K562 (cell line): Measurements from ENCODE around the gene PDE4D. TPM values are rescaled to one million over a fixed set of nuclear protein-coding genes. Genes with fewer than 3 reads are reported as not detected.

ENCODE experiments used
- EZH2 ChIP-seq: IDR thresholded peaks from 2 replicates; pipeline ENCODE4 v1.6.1; 2012; ENCODE audit warnings: low read depth, mild to moderate bottlenecking, inconsistent platforms, low read length, borderline replicate concordance
- FOXA1 ChIP-seq: fragments of 450-650 bp; IDR thresholded peaks from 2 replicates; pipeline ENCODE4 v1.6.1; 2016; ENCODE audit warnings: mild to moderate bottlenecking, borderline replicate concordance
- HEY1 ChIP-seq: fragments of 250-450 bp; sonication (Bioruptor Pico); IDR thresholded peaks from 2 replicates; pipeline ENCODE4 v1.5.0; 2020; ENCODE audit warnings: mild to moderate bottlenecking, moderate library complexity, borderline replicate concordance
- MNT ChIP-seq, 2 experiments: fragments of 450-650 bp; conservative IDR thresholded peaks; 2 replicates each; pipeline ENCODE4 v1.6.1; 2017; ENCODE audit warnings: mild to moderate bottlenecking in 2 of 2, moderate library complexity in 2 of 2
- SIN3A ChIP-seq, 2 experiments: fragments of 150-350 bp in 1 of 2; IDR thresholded peaks; 2 replicates each; pipeline ENCODE4 v1.6.1; 2011 to 2016; ENCODE audit warnings: borderline replicate concordance in 2 of 2, low read depth in 2 of 2, low read length in 2 of 2, mild to moderate bottlenecking in 2 of 2, moderate library complexity in 2 of 2; ENCODE audit not compliant: control insufficient read depth in 1 of 2
- SMARCA4 ChIP-seq: fragments of 450-650 bp; IDR thresholded peaks from 2 replicates; pipeline ENCODE4 v1.6.1; 2016
- STAT6 ChIP-seq: sonication (generic); formaldehyde crosslinking; IDR thresholded peaks from 2 replicates; pipeline ENCODE4 v1.8.1; 2023; ENCODE audit warnings: mild to moderate bottlenecking, missing genetic modification reagents
- TBP ChIP-seq: optimal IDR thresholded peaks from 2 replicates; pipeline ENCODE3; 2011; ENCODE audit warnings: low read depth, low read length, improper control_type of control experiment
- VEZF1 ChIP-seq: fragments of 200-800 bp; sonication (Bioruptor generic); IDR thresholded peaks from 2 replicates; pipeline ENCODE4 v1.6.1; 2017; ENCODE audit warnings: missing genetic modification characterization, missing compliant biosample characterization
- ZEB2 ChIP-seq: fragments of 450-650 bp; IDR thresholded peaks from 2 replicates; pipeline ENCODE4 v1.6.1; 2016
- ZNF444 ChIP-seq: fragments of 250-450 bp; sonication (Bioruptor Pico); IDR thresholded peaks from 2 replicates; pipeline ENCODE4 v1.4.0; 2020; ENCODE audit warnings: mild to moderate bottlenecking, moderate library complexity
- ZNF655 ChIP-seq: fragments of 250-450 bp; sonication (Bioruptor Pico); IDR thresholded peaks from 2 replicates; pipeline ENCODE4 v1.5.0; 2021
- ZNF766 ChIP-seq: fragments of 200-800 bp; sonication (Bioruptor generic); conservative IDR thresholded peaks from 2 replicates; pipeline ENCODE4 v1.6.1; 2016; ENCODE audit warnings: missing genetic modification characterization, missing compliant biosample characterization
- polyA plus RNA-seq, 8 experiments: library from polyadenylated mRNA; depleted of rRNA in 4 of 8; stranded (reverse) in 5 of 8; unstranded in 3 of 8; fragments of >200 nt; fragmentation: Nextera tagmentation in 2 of 8; fragmentation: Illumina TruSeq in 1 of 8; extraction: Ambion mirVana in 2 of 8; extraction: Trizol in 1 of 8; gene quantifications; 2 replicates each; pipeline versions ENCODE4 v1.2.1 to v1.2.3, GENCODE V29; 2011 to 2014; ENCODE audit warnings: inconsistent platforms in 1 of 8, missing spikeins in 1 of 8
- total RNA-seq, 7 experiments: library from RNA; depleted of rRNA in 6 of 7; stranded (reverse); fragments of >200 nt in 6 of 7; fragmentation: Illumina TruSeq in 2 of 7; extraction: Trizol in 2 of 7; gene quantifications; 2 replicates each; pipeline versions ENCODE4 v1.2.1 to v1.2.3, GENCODE V29; 2011 to 2021; ENCODE audit warnings: low replicate concordance in 1 of 7

PDE4D gene
- total and polyA plus RNA-seq, 9 of the 15 experiments (the other 6 are each of a cell fraction or from before 2014, with no cell fraction given), result 0.04 to 0.46 (median 0.13) TPM

- TF ChIP-seq ZNF444 (CRISPR knock-in tag) (no peak), ZNF766 (no peak), EZH2 (no peak), HEY1 (CRISPR knock-in tag) (no peak), ZNF655 (CRISPR knock-in tag) (no peak), MNT (conservative IDR thresholded peaks at IDR 0.05) (no peak), TBP (no peak), STAT6 (no peak), VEZF1 (CRISPR knock-in tag) (no peak), SIN3A (IDR thresholded peaks at IDR 0.05; ENCODE audit: borderline replicate concordance in 2 of 2, control insufficient read depth in 1 of 2, low read depth in 2 of 2, low read length in 2 of 2) (no peak), SMARCA4 (no peak), FOXA1 (no peak), ZEB2 (no peak)
These were observed 56.5 kb downstream of the PDE4D start (continued) for GRCh38 chr5:59837071-59837470.
